Gastroesophageal sphincter (tissue), 4 donors: ENCODE results near the gene CIBAR2. TPM values are rescaled to one million over a fixed set of nuclear protein-coding genes. Genes with fewer than 3 reads are reported as not detected.

Experiments used
- ATAC-seq: fragments of 150-250 bp; one replicate; pipeline ENCODE4 v1.9.1; 2016; ENCODE audit warnings: mild to moderate bottlenecking, moderate library complexity
- H3K27ac ChIP-seq, 4 donors: fragments of 200-600 bp; sonication (generic) in 3 of 4; 1 replicate in 3 of 4; 2 replicates in 1 of 4; pipeline ENCODE4 v1.5.1; 2016 to 2019
- H3K27me3 ChIP-seq: fragments of 200-600 bp; sonication (generic); one replicate; pipeline ENCODE4 v1.5.1; 2019
- H3K36me3 ChIP-seq, 2 donors: fragments of 200-600 bp; sonication (generic); one replicate each; pipeline ENCODE4 v1.5.1; 2019; ENCODE audit warnings: control low read depth in 1 of 2
- H3K4me1 ChIP-seq, 3 donors: fragments of 200-600 bp; sonication (generic); 1 replicate in 2 of 3; 2 replicates in 1 of 3; pipeline ENCODE4 v1.5.1; 2016 to 2019; ENCODE audit warnings: control low read depth in 2 of 3
- H3K4me3 ChIP-seq, 2 donors: fragments of 200-600 bp; sonication (generic); one replicate each; pipeline ENCODE4 v1.5.1; 2019; ENCODE audit warnings: mild to moderate bottlenecking in 1 of 2, moderate library complexity in 1 of 2
- H3K9me3 ChIP-seq, 3 donors: fragments of 200-600 bp; sonication (generic); one replicate each; pipeline ENCODE4 v1.5.1; 2017 to 2019; ENCODE audit warnings: control low read depth in 2 of 3
- EP300 ChIP-seq: sonication (generic); formaldehyde crosslinking; IDR thresholded peaks from one replicate; pipeline ENCODE4 v1.6.1; 2017; ENCODE audit warnings: antibody characterized with exemption, mild to moderate bottlenecking
- POLR2A ChIP-seq, 2 donors: fragments of 450-650 bp; IDR thresholded peaks; one replicate each; pipeline ENCODE4 v1.6.1; 2017; ENCODE audit warnings: antibody characterized with exemption in 2 of 2, mild to moderate bottlenecking in 2 of 2, moderate library complexity in 1 of 2
- POLR2AphosphoS5 ChIP-seq: sonication (generic); formaldehyde crosslinking; IDR thresholded peaks from one replicate; pipeline ENCODE4 v1.6.1; 2017; ENCODE audit warnings: antibody characterized with exemption
- WGBS, 2 donors: methylation state at CpG; one replicate each; pipeline ENCODE4 v1.1.5; 2018; ENCODE audit warnings: low coverage in 1 of 2; 5-methylcytosine and 5-hydroxymethylcytosine counted together
- total RNA-seq, 4 donors: library from RNA; depleted of rRNA; stranded (reverse); fragments of >200 nt; gene quantifications; one replicate each; pipeline ENCODE4 v1.1.0, GENCODE V29; 2016
- TF ChIP-seq, protein P1 (sequence below), 4 experiments: fragments of 200-600 bp in 2 of 4; fragments of 450-650 bp in 2 of 4; sonication (generic) in 1 of 4; IDR thresholded peaks; one replicate each; pipeline ENCODE4 v1.5.1; 2017 to 2019; ENCODE audit warnings: antibody characterized with exemption in 4 of 4, mild to moderate bottlenecking in 2 of 4, moderate library complexity in 2 of 4

The CIBAR2 gene
- total RNA-seq, 4 donors from 2014 or later, result not detected

DNA sequence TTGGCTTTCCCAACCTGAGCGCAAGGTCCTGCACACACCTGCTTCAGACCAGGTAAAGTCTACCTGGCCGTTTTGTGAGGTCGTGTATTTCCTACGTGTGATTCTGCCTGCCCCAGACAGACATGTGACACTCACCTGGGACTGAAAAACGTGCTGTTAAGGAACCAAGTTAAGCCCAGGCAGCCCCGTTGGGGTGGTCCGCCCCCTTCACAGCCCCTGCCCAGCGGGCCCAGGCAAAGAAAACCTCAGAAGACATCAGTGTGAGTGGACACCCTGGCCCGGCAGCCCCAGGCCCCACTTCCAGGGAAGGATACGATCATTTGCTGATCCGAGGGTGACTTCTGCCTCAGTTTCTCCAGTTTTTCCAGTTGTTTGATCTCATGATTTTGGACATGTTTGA lies 4.7 kb downstream of the CIBAR2 start:
- Histone ChIP-seq H3K27me3 (no peaks in the 10 kb centered on the region), H3K36me3 (no peaks in the 10 kb centered on the region), H3K4me1 (no peaks in the 10 kb centered on the region), H3K27ac (no peak overlapping the region), H3K9me3 (no peaks in the 10 kb centered on the region), H3K4me3 (no peak overlapping the region)
- no peak for ATAC-seq
- TF ChIP-seq, protein P1, sequence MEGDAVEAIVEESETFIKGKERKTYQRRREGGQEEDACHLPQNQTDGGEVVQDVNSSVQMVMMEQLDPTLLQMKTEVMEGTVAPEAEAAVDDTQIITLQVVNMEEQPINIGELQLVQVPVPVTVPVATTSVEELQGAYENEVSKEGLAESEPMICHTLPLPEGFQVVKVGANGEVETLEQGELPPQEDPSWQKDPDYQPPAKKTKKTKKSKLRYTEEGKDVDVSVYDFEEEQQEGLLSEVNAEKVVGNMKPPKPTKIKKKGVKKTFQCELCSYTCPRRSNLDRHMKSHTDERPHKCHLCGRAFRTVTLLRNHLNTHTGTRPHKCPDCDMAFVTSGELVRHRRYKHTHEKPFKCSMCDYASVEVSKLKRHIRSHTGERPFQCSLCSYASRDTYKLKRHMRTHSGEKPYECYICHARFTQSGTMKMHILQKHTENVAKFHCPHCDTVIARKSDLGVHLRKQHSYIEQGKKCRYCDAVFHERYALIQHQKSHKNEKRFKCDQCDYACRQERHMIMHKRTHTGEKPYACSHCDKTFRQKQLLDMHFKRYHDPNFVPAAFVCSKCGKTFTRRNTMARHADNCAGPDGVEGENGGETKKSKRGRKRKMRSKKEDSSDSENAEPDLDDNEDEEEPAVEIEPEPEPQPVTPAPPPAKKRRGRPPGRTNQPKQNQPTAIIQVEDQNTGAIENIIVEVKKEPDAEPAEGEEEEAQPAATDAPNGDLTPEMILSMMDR (IDR thresholded peaks at IDR 0.05), result no peak
- WGBS, 2 donors, result 73 to 80% methylated on average over 1 to 7 of the region's 11 CpGs

- no peak for TF ChIP-seq EP300
- TF ChIP-seq, protein P1 (IDR thresholded peaks at IDR 0.05), result no peak
- TF ChIP-seq POLR2AphosphoS5, result no peak
- TF ChIP-seq POLR2A (IDR thresholded peaks at IDR 0.05), result no peak
- no peak for ATAC-seq
- Histone ChIP-seq H3K9me3 (no peaks in the 10 kb centered on the region), H3K4me1 (no peaks in the 10 kb centered on the region), H3K36me3 (no peaks in the 10 kb centered on the region), H3K27me3 (no peaks in the 10 kb centered on the region), H3K27ac (no peak overlapping the region), H3K4me3 (no peak overlapping the region)
- 60 to 71% methylated on average over 2 to 3 of the region's 9 CpGs for WGBS, 2 donors
Measured at GRCh38 chr16:85107083-85107482, 5.2 kb downstream of the CIBAR2 start.

- Histone ChIP-seq H3K27me3 (no peaks in the 10 kb centered on the region), H3K36me3 (no peaks in the 10 kb centered on the region), H3K4me1 (no peaks in the 10 kb centered on the region), H3K9me3 (no peaks in the 10 kb centered on the region), H3K27ac (no peak overlapping the region), H3K4me3 (no peak overlapping the region)
- 72 to 93% methylated on average over 3 of the region's 5 CpGs for WGBS, 2 donors
- no peak for ATAC-seq
- TF ChIP-seq, protein P1 (IDR thresholded peaks at IDR 0.05), result no peak
- TF ChIP-seq EP300, result no peak
- TF ChIP-seq POLR2A (IDR thresholded peaks at IDR 0.05), result no peak
- TF ChIP-seq POLR2AphosphoS5, result no peak
Measured at GRCh38 chr16:85105475-85105874, 6.8 kb downstream of the CIBAR2 start.

GRCh38 chr16:85104821-85105391 lies 7.4 kb downstream of the CIBAR2 start:
- no peaks in the 10 kb centered on the region for H3K27me3 ChIP-seq
- no peaks in the 10 kb centered on the region for H3K4me1 ChIP-seq
- ATAC-seq, result no peak
- H3K9me3 ChIP-seq, result no peaks in the 10 kb centered on the region
- no peak overlapping the region for H3K27ac ChIP-seq
- no peak overlapping the region for H3K4me3 ChIP-seq
- WGBS, 2 donors, result 67 to 70% methylated on average over 2 to 6 of the region's 11 CpGs
- no peaks in the 10 kb centered on the region for H3K36me3 ChIP-seq
- TF ChIP-seq POLR2AphosphoS5 (no peak), POLR2A (IDR thresholded peaks at IDR 0.05) (no peak), EP300 (no peak)
- TF ChIP-seq, protein P1 (IDR thresholded peaks at IDR 0.05), result no peak

GRCh38 chr16:85104147-85104546 lies 8.1 kb downstream of the CIBAR2 start:
- ATAC-seq, result no peak
- no peaks in the 10 kb centered on the region for H3K9me3 ChIP-seq
- H3K4me1 ChIP-seq, result no peaks in the 10 kb centered on the region
- H3K4me3 ChIP-seq, result no peak overlapping the region
- H3K27me3 ChIP-seq, result no peaks in the 10 kb centered on the region
- TF ChIP-seq EP300 (no peak), POLR2AphosphoS5 (no peak), POLR2A (IDR thresholded peaks at IDR 0.05) (no peak)
- TF ChIP-seq, protein P1 (IDR thresholded peaks at IDR 0.05), result no peak
- WGBS, 2 donors, result 80 to 90% methylated on average over 4 to 5 of the region's 12 CpGs
- H3K27ac ChIP-seq, result no peak overlapping the region
- no peaks in the 10 kb centered on the region for H3K36me3 ChIP-seq
